NCI-H2196 (cell line): ENCODE measurements around the gene HSPA4.

Source experiments
- DNase-seq: peaks from one replicate; lab custom pipeline; 2025; ENCODE audit not compliant: unreplicated experiment; lab: John Stamatoyannopoulos, UW

Gene HSPA4

DNA sequence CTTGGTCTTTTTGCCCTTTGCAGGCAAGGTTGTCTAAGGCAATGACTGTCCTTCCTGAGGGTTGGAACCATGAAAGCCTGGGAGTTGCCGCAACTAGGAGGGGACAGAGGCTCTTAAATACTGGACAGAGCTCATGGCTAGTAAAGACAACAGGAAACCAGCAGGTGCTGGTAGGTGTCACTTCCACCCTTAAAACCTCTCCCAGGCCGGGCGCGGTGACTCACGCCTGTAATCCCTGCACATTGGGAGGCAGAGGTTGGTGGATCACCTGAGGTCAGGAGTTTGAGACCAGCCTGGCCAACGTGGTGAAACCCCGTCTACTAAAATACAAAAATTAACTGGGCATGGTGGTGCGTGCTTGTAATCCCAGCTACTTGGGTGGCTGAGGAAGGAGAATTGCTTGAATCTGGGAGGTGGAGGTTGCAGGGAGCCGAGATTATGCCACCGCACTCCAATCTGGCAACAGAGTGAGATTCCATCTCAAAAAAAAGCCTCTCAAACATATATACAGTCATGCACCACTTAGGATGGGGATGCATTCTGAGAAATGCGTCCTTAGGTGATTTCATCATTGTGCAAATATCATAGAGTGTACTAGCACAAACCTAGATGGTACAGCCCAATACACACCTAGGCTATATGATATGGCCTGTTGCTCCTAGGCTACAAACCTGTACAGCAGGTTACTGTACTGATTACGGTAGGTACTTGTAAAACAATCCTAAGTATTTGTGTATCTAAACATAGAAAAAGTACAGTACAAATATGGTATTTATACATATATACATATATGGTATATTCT lies 102.7 kb downstream of the HSPA4 start:
- no peak for DNase-seq

DNA sequence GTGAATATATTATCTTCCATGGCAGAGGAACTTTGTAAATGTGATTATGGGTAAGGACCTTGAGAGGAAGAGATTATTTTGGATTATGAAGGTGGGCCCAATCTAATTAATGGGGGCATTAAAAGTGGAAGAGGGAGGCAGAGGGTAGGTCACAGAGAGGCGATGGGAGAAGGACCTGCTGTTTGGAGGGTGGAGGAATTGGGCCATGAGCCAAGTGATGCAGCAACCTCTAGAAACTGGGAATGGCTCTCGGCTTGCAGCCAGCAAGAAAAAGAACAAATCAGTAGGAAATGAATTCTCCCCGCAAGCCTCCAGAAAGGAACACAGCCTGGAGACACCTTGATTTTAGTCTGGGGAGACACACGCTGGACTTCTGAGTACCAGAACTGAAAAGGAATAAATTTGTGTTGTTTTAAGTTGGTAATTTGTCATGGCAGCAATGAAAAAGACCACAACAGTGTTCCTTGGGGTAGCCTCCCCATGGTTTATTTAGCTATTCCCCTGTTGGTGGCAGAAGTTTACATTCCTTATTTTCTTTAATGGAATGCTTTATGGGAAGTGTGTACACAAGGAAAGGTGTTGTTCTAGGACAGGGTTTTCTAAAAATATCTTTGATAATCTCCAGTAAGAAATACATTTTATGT lies 103.6 kb downstream of the HSPA4 start:
- DNase-seq, result no peak
